Measurements from ENCODE around the gene KDM3B. TPM values are rescaled to one million over a fixed set of nuclear protein-coding genes. Genes with fewer than 3 reads are reported as not detected.

KDM3B gene
- total RNA-seq, 1 experiment from 2014 or later = 89.2 TPM

GRCh38 chr5:138459311-138459933, 106.9 kb downstream of the KDM3B start:
- Histone ChIP-seq H3K27me3 (ENCODE audit: insufficient read depth, low read length) (no peaks in the 10 kb centered on the region), H3K23ac (ENCODE audit: insufficient read length, low read depth, low read length) (no peak overlapping the region), H3K9ac (ENCODE audit: extremely low read depth, insufficient read length, low read length) (no peak overlapping the region), H2AK5ac (ENCODE audit: insufficient read length, low read length) (no peak overlapping the region), H3K4me1 (ENCODE audit: insufficient read depth, low read length) (no peaks in the 10 kb centered on the region; the same call in 1 of the 2 replicates), H3K27ac (ENCODE audit: insufficient read length, low read depth, low read length) (no peak overlapping the region), H2BK12ac (ENCODE audit: insufficient read length, low read depth, low read length) (no peak overlapping the region), H2AFZ (ENCODE audit: low read length) (no peak overlapping the region), H4K5ac (ENCODE audit: insufficient read length, low read depth, low read length) (no peak overlapping the region), H3T11ph (ENCODE audit: low read length) (no peak overlapping the region), H3K18ac (ENCODE audit: insufficient read length, low read depth, low read length) (no peak overlapping the region), H4K20me1 (ENCODE audit: control insufficient read depth, insufficient read depth, insufficient read length) (no peaks in the 10 kb centered on the region), H3K14ac (ENCODE audit: insufficient read depth, low read length) (no peak overlapping the region), H4K8ac (replicated peaks; ENCODE audit: insufficient read length, low read depth, low read length) (no peak overlapping the region), H3K23me2 (ENCODE audit: insufficient read length, low read depth, low read length, poor library complexity, severe bottlenecking) (peaks cover 10% of the 10 kb centered on the region), H4K91ac (ENCODE audit: insufficient read length, low read depth, low read length) (no peak overlapping the region), H2BK20ac (ENCODE audit: low read depth, low read length, poor library complexity, severe bottlenecking) (no peak overlapping the region), H2BK15ac (ENCODE audit: low read depth, low read length) (no peak overlapping the region), H3K79me1 (ENCODE audit: insufficient read depth, low read depth, low read length, poor library complexity, severe bottlenecking) (no peaks in the 10 kb centered on the region), H3K9me3 (ENCODE audit: control insufficient read depth, low read depth, low read length) (no peaks in the 10 kb centered on the region), H3K4me2 (ENCODE audit: insufficient read depth, insufficient read length, low read length) (no peak overlapping the region), H3K79me2 (ENCODE audit: insufficient read depth, low read length) (no peaks in the 10 kb centered on the region), H3K56ac (ENCODE audit: insufficient read length, low read depth, low read length) (no peak overlapping the region), H2BK5ac (ENCODE audit: insufficient read length, low read length) (no peak overlapping the region), H2BK120ac (ENCODE audit: low read depth, low read length, poor library complexity, severe bottlenecking) (no peak overlapping the region), H3K4ac (ENCODE audit: low read depth, low read length) (no peak overlapping the region)
- Mint-ChIP-seq H3K27ac (no peak overlapping the region; a peak in 1 of 7 replicates), H3K4me1 (peaks cover 30 to 37% of the 10 kb centered on the region in 2 experiments), H3K36me3 (ENCODE audit: insufficient read depth in 1 of 3, low read depth in 3 of 3) (no peaks in the 10 kb centered on the region), H3K27me3 (ENCODE audit: low read depth) (no peaks in the 10 kb centered on the region), H3K4me3 (no peak overlapping the region), H3K9me3 (no peaks in the 10 kb centered on the region; a peak in 1 of 5 replicates)
- WGBS (ENCODE audit: extremely low coverage, insufficient read length, low lambda C conversion rate) = no CpG with 5 or more reads among the region's 11 CpGs
- no peak for TF ChIP-seq CTCF (conservative IDR thresholded peaks at IDR 0.05)
- no peak for DNase-seq
